ENCODE data around the gene WNT5A. TPM values are rescaled to one million over a fixed set of nuclear protein-coding genes. Genes with fewer than 3 reads are reported as not detected.

Gene WNT5A
- total and polyA plus RNA-seq, 10 donors = 1.1 to 26.7 (median 11.3) TPM

DNA sequence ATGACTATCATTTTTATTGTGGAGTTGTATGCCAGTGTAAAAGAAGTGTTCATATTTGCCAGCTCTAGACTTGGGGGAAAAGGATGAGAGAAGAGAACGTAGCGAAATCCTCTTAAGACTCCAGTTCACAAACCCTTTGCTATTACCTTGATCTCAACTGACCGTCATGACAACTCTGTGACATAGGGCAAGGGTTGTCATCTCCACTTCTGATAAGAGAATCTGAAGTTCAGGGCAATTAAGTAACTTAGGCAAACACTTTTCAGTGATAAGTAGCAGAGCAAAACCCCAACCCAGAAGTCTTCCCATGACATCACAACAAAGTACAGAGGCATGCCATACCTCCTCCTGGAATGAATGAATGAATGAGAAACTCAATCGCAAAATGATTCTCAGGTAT is 40.3 kb upstream of the WNT5A start:
- no peak for DNase-seq
- 91 to 96% (median 93%) methylated on average over 4 of the region's 4 CpGs for WGBS, 5 donors
- no peaks in the 10 kb centered on the region for H3K27me3 ChIP-seq (replicated peaks in 1 of 7)

DNA sequence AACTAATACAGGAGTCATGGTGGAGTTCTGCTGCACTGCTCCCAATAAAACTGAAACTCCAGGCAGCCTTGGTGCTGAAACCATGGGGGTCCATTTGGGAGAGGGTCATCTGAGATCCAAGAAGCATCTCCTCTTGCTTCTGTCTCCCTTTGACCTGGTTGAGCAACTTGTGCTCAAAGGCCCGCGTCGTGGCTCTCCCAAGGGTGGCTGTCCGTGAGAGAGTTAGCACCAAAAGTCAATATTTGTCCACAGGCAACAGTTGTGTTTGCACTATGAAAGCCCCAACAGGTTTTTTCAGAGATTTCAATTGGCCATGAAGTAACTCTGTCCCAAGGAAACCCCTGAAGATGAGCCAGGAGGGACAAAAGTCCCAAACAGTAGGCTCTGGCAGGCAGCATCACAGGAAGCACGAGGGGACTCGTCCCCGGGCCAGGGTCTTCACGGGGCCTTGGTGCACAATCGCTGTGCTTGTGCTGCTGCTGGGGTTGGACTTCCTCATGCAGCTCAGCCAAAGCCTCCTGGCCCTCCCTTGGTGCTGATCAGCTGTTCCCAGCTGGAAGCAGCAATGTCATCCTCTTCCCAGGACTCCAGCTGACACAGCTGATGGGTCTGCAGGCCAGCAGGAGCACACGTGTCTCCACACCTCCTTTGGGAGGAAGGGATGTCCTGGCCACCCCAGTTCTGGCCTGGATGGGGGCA is 39.4 kb upstream of the WNT5A start:
- Histone ChIP-seq H3K4me1 (no peaks in the 10 kb centered on the region), H3K9me3 (no peaks in the 10 kb centered on the region), H3K27ac (no peak overlapping the region), H3K4me3 (no peak overlapping the region), H3K27me3 (replicated peaks in 1 of 7) (no peaks in the 10 kb centered on the region), H3K36me3 (no peaks in the 10 kb centered on the region)
- TF ChIP-seq, protein P1, sequence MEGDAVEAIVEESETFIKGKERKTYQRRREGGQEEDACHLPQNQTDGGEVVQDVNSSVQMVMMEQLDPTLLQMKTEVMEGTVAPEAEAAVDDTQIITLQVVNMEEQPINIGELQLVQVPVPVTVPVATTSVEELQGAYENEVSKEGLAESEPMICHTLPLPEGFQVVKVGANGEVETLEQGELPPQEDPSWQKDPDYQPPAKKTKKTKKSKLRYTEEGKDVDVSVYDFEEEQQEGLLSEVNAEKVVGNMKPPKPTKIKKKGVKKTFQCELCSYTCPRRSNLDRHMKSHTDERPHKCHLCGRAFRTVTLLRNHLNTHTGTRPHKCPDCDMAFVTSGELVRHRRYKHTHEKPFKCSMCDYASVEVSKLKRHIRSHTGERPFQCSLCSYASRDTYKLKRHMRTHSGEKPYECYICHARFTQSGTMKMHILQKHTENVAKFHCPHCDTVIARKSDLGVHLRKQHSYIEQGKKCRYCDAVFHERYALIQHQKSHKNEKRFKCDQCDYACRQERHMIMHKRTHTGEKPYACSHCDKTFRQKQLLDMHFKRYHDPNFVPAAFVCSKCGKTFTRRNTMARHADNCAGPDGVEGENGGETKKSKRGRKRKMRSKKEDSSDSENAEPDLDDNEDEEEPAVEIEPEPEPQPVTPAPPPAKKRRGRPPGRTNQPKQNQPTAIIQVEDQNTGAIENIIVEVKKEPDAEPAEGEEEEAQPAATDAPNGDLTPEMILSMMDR (IDR thresholded peaks at IDR 0.05 in 8 of 11, conservative IDR thresholded peaks at IDR 0.05 in 3 of 11) = no peak
- TF ChIP-seq POLR2A (IDR thresholded peaks at IDR 0.05) (no peak), POLR2AphosphoS5 (IDR thresholded peaks at IDR 0.05) (no peak)
- no peak for DNase-seq
- intact Hi-C loops (cut with DNase I; ENCODE audit: low total_unique reads) = no loop called here
- WGBS, 5 donors = 86 to 92% (median 90%) methylated on average over 10 of the region's 10 CpGs

More for the DNA sequence above, 40.3 kb upstream of the WNT5A start:
- H3K36me3 ChIP-seq = no peaks in the 10 kb centered on the region
- TF ChIP-seq POLR2A (IDR thresholded peaks at IDR 0.05) (no peak), POLR2AphosphoS5 (IDR thresholded peaks at IDR 0.05) (no peak)
- TF ChIP-seq, protein P1 (IDR thresholded peaks at IDR 0.05 in 8 of 11, conservative IDR thresholded peaks at IDR 0.05 in 3 of 11) = no peak
- no peaks in the 10 kb centered on the region for H3K4me1 ChIP-seq
- intact Hi-C loops (cut with DNase I; ENCODE audit: low total_unique reads) = no loop called here
- H3K4me3 ChIP-seq = no peak overlapping the region
- H3K27ac ChIP-seq = no peak overlapping the region
- no peaks in the 10 kb centered on the region for H3K9me3 ChIP-seq

DNA sequence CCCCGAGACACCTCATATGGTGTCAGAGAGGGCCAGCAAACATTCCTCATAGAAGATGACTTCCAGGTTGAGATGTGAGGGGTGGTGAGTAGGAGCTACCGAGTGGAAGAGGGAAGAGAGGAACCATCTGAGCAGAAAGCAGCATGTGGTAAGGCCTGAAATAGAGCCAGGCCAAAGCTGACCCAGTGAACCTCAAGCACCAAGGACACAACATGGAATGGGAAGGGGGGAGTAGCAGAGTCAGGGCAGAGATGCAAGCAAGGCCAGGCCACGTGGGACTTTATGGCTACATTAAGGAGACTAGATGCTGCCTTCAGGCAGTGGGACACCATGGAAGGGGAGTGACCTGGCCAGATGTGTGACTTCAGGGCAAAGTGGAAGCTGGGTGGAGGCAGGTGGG is 38.3 kb upstream of the WNT5A start:
- 74 to 90% (median 80%) methylated on average over 3 of the region's 3 CpGs for WGBS, 5 donors
- H3K27me3 ChIP-seq (replicated peaks in 1 of 7) = no peaks in the 10 kb centered on the region
- H3K4me1 ChIP-seq = no peaks in the 10 kb centered on the region
- H3K9me3 ChIP-seq = no peaks in the 10 kb centered on the region
- H3K27ac ChIP-seq = no peak overlapping the region
- intact Hi-C loops (cut with DNase I; ENCODE audit: low total_unique reads) = no loop called here
- H3K4me3 ChIP-seq = no peak overlapping the region
- no peak for TF ChIP-seq POLR2A (IDR thresholded peaks at IDR 0.05)
- TF ChIP-seq, protein P1 (IDR thresholded peaks at IDR 0.05 in 8 of 11, conservative IDR thresholded peaks at IDR 0.05 in 3 of 11) = no peak
- TF ChIP-seq POLR2AphosphoS5 (IDR thresholded peaks at IDR 0.05) = no peak
- DNase-seq = no peak
- H3K36me3 ChIP-seq = no peaks in the 10 kb centered on the region

DNA sequence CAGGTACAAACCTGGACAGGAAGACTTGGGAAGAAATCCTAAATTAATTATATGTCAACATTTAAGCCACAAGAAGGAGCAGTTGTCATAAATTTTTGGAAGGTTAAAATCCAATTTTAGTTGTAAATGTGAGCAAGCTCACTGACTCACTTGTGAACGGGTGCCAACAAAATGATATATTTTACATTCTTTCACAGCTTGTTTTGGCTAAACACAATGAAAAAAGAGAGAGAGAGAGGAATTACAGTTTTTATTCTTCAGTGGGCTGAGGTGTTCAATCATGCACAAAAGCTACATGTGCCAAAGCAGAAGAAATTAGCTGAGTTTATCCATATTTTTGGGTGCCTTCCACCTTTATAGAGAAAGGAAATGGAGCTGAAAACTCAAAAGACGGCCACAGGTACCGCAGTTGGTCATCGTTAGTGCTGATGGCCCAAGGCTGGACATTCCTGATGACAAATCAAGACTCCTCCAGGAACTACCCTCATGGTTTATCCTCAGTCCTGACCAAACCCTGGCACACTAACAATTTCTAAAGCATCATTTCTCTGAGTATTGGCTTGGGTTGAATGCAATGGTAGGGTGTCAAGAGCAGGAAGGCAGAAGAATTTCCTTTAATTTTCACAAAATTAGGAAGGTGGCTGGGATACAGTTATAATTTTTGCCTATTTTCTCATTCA is 37.6 kb upstream of the WNT5A start:
- 73 to 88% (median 76%) methylated on average over 4 of the region's 4 CpGs for WGBS, 5 donors
- Histone ChIP-seq H3K9me3 (no peaks in the 10 kb centered on the region), H3K27ac (no peak overlapping the region), H3K4me1 (no peaks in the 10 kb centered on the region), H3K36me3 (no peaks in the 10 kb centered on the region), H3K27me3 (replicated peaks in 1 of 7) (no peaks in the 10 kb centered on the region), H3K4me3 (no peak overlapping the region)
- no peak for TF ChIP-seq POLR2AphosphoS5 (IDR thresholded peaks at IDR 0.05)
- TF ChIP-seq POLR2A (IDR thresholded peaks at IDR 0.05) = no peak
- TF ChIP-seq, protein P1 (IDR thresholded peaks at IDR 0.05 in 8 of 11, conservative IDR thresholded peaks at IDR 0.05 in 3 of 11) = no peak
- no peak for DNase-seq
- intact Hi-C loops (cut with DNase I; ENCODE audit: low total_unique reads) = no loop called here

All from spleen (tissue), 11 donors.